Sigmoid colon (tissue), 7 donors: Measurements from ENCODE around the gene ERN2. TPM values are rescaled to one million over a fixed set of nuclear protein-coding genes. Genes with fewer than 3 reads are reported as not detected.

Experiments
- DNase-seq: peaks from one replicate; pipeline ENCODE4 v3.0.0-alpha.2; 2019
- H3K27ac ChIP-seq, 4 donors: fragments of 200-600 bp; sonication (generic); one replicate each; pipeline ENCODE4 v1.5.1; 2016 to 2019; ENCODE audit warnings: mild to moderate bottlenecking in 1 of 4
- H3K27me3 ChIP-seq, 3 donors: fragments of 200-600 bp; sonication (generic); one replicate each; pipeline ENCODE4 v1.5.1; 2019; ENCODE audit warnings: mild to moderate bottlenecking in 1 of 3
- H3K36me3 ChIP-seq, 4 donors: fragments of 200-600 bp; sonication (generic); one replicate each; pipeline ENCODE4 v1.5.1; 2016 to 2019
- H3K4me1 ChIP-seq, 4 donors: fragments of 200-600 bp; sonication (generic); one replicate each; pipeline ENCODE4 v1.5.1; 2017 to 2019
- H3K4me3 ChIP-seq, 4 donors: fragments of 200-600 bp; sonication (generic); one replicate each; pipeline ENCODE4 v1.5.1; 2017 to 2019; ENCODE audit warnings: mild to moderate bottlenecking in 2 of 4, moderate library complexity in 1 of 4
- H3K9me3 ChIP-seq, 4 donors: fragments of 200-600 bp in 3 of 4; sonication (generic) in 3 of 4; one replicate each; pipeline versions ENCODE4 v1.5.1 to v1.6.1; 2013 to 2019
- CTCF ChIP-seq, 4 experiments: fragments of 450-650 bp in 3 of 4; fragments of 200-600 bp in 1 of 4; IDR thresholded peaks; one replicate each; pipeline ENCODE4 v1.5.1; 2016 to 2019; ENCODE audit warnings: antibody characterized with exemption in 4 of 4, mild to moderate bottlenecking in 3 of 4, moderate library complexity in 2 of 4
- EP300 ChIP-seq, 4 donors: sonication (generic); formaldehyde crosslinking; IDR thresholded peaks; one replicate each; pipeline ENCODE4 v1.6.1; 2017; ENCODE audit warnings: antibody characterized with exemption in 4 of 4
- POLR2A ChIP-seq, 2 donors: fragments of 450-650 bp; IDR thresholded peaks; one replicate each; pipeline ENCODE4 v1.6.1; 2016; ENCODE audit warnings: antibody characterized with exemption in 2 of 2, mild to moderate bottlenecking in 2 of 2, moderate library complexity in 2 of 2
- POLR2AphosphoS5 ChIP-seq, 4 donors: sonication (generic); formaldehyde crosslinking; IDR thresholded peaks; one replicate each; pipeline ENCODE4 v1.6.1; 2017; ENCODE audit warnings: antibody characterized with exemption in 4 of 4
- whole genome bisulfite sequencing, 2 donors: extraction: QIAGEN DNeasy Blood & Tissue Kit; methylation state at CpG; one replicate each; pipeline ENCODE4 v1.1.7; 2013; 5-methylcytosine and 5-hydroxymethylcytosine counted together
- intact Hi-C: fragments of 100-400 bp; cut with DNase I; formaldehyde crosslinking; loops from one replicate; pipeline ENCODE4 v1.15.1; 2023
- polyA plus RNA-seq, 3 donors: library from polyadenylated mRNA; stranded (reverse); fragments of 200-250 nt; gene quantifications; one replicate each; pipeline ENCODE4 v1.2.3, GENCODE V29; 2013
- total RNA-seq, 4 donors: library from RNA; depleted of rRNA; stranded (reverse); fragments of >200 nt; gene quantifications; one replicate each; pipeline ENCODE4 v1.1.0, GENCODE V29; 2016
- donor health status: healthy with polysubstance abuse.
- donor health status: Bipolar disorder and iron deficiency.
- donor health status: healthy.

Gene ERN2
- total and polyA plus RNA-seq, 7 donors = 0.36 to 123 (median 19.9) TPM; not detected in 2

DNA sequence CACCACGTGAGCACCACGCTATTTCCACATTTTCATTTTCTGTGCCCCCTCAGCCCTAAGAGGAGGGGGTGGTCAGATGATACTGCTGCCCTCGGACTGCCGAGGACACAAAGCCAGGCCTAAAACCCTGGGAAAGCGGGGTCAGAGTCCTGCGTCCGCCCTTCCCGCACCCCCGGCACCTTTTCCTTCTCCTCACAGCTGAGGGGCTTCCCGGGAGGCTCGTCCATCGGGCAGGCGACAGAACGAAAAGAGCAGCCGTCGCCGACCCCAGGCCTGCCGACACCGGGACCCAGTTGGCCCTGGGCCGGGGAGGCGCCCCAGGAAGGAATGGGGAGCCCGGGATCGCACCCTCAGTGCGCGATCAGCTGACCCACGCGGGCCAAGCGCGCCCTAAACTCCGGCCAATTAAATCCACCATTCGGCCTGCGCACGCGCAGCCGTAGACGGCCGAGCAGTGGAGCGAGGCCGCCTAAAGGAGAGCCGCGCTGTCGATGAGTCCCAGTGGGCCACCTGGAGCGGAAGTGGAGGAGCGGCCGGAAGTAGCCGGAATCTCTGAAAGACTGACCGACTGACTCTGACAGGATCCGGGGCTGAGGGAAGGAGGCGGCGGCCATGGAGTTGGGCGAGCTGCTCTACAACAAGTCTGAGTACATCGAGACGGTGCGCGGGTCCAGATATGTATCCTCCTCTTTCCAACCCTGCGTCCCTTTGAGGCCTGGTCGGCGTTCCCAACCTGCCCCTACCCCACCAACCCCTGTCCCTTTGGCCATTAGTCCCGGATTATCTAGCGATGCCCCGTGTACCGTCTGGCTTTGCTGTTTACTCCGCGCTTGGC, 71.9 kb downstream of the ERN2 start, which contains the start of the genes DCTN5 and PALB2:
Gene DCTN5 (plus strand): TSS at position 536 of the 835 bp plus-strand sequence. CDS start 77 bp downstream, at position 613.
Gene PALB2 (minus strand): TSS at position 380 of the 835 bp plus-strand sequence. CDS start 153 bp downstream, at position 227.
- 0% methylated on average over 64 of the region's 64 CpGs for WGBS, 2 donors
- intact Hi-C loops = loop anchor here (2.0 kb wide), 1 partner anchor 44 kb away; the partner anchor contains the start of gene NDUFAB1
- no peaks in the 10 kb centered on the region for H3K9me3 ChIP-seq
- H3K36me3 ChIP-seq = peaks cover 0 to 55% (median 6%) of the 10 kb centered on the region in 4 donors
- H3K27me3 ChIP-seq = no peaks in the 10 kb centered on the region
- H3K4me3 ChIP-seq = peak within 1 kb of the TSS; percentile 70 to 87 (median 76)
- H3K27ac ChIP-seq = peak within 1 kb of the TSS; percentile 78 to 82 (median 80)
- peaks cover 0 to 28% (median 24%) of the 10 kb centered on the region in 4 donors for H3K4me1 ChIP-seq
- peak; percentile 96 for DNase-seq
- TF ChIP-seq CTCF (IDR thresholded peaks at IDR 0.05) = no peak
- no peak for TF ChIP-seq POLR2A (IDR thresholded peaks at IDR 0.05)
- TF ChIP-seq POLR2AphosphoS5 (IDR thresholded peaks at IDR 0.05) = peak in 3 of 4 donors; percentile 64 to 79 (median 68)

DNA sequence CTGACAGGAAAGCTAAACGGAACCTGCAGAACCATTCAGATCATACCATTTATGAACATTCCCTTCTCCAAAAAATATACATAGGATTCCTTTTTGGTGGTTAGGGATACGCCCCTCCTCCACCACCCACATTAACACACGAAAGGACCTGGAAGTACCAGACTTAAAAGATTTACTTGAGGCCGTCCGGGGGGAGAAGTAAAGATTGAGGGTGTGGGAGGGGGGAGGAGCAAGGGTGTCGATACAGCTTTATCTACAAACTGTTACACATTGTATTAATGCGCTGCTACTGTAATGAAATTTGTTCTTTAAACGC, 72.4 kb downstream of the ERN2 start:
- TF ChIP-seq POLR2A (IDR thresholded peaks at IDR 0.05) (no peak), CTCF (IDR thresholded peaks at IDR 0.05) (no peak), EP300 (IDR thresholded peaks at IDR 0.05) (no peak), POLR2AphosphoS5 (IDR thresholded peaks at IDR 0.05) (no peak)
- Histone ChIP-seq H3K4me3 (peak overlapping the region; percentile 70 to 87 (median 76)), H3K27ac (peak overlapping the region; percentile 78 to 82 (median 80)), H3K4me1 (peaks cover 0 to 28% (median 24%) of the 10 kb centered on the region in 4 donors), H3K36me3 (peaks cover 0 to 55% (median 9%) of the 10 kb centered on the region in 4 donors), H3K27me3 (no peaks in the 10 kb centered on the region), H3K9me3 (no peaks in the 10 kb centered on the region)
- 1 to 2% methylated on average over 8 of the region's 8 CpGs for WGBS, 2 donors
- intact Hi-C loops = loop anchor here (2.0 kb wide), 1 partner anchor 44 kb away; the partner anchor contains the start of gene NDUFAB1
- no peak for DNase-seq

Other genes starting within 250 kb of the ERN2 start
- 10 to 100 TPM; 29.1 to 55.7 (median 34.7) TPM for gene GGA2, start 202.7 kb downstream of the ERN2 start, total RNA-seq
- 10 to 100 TPM; 13.2 to 36.1 (median 15.3) TPM for gene GGA2, start 202.7 kb downstream of the ERN2 start, polyA plus RNA-seq
- 10 to 100 TPM in 2 of 4 donors, 1 to 10 TPM in 2; 7.5 to 18.3 (median 11.2) TPM for gene EARS2, start 155.9 kb downstream of the ERN2 start, total RNA-seq
- gene EARS2, start 155.9 kb downstream of the ERN2 start, polyA plus RNA-seq = 10 to 100 TPM in 1 of 3 donors, 1 to 10 TPM in 2; 6.6 to 19.4 (median 7.9) TPM
- gene UBFD1, start 155.5 kb downstream of the ERN2 start, total RNA-seq = 100 to 1,000 TPM in 1 of 4 donors, 10 to 100 TPM in 3; 45.1 to 101 (median 57.6) TPM
- gene UBFD1, start 155.5 kb downstream of the ERN2 start, polyA plus RNA-seq = 10 to 100 TPM in 1 of 3 donors, 1 to 10 TPM in 2; 8.1 to 16.6 (median 8.4) TPM
- gene NDUFAB1, start 116.9 kb downstream of the ERN2 start, total RNA-seq = 100 to 1,000 TPM; 101 to 179 (median 159) TPM
- 100 to 1,000 TPM; 283 to 398 (median 297) TPM for gene NDUFAB1, start 116.9 kb downstream of the ERN2 start, polyA plus RNA-seq
- gene PALB2, start 71.9 kb downstream of the ERN2 start, total RNA-seq = 10 to 100 TPM in 2 of 4 donors, 1 to 10 TPM in 2; 7.5 to 11.2 (median 9.4) TPM
- gene PALB2, start 71.9 kb downstream of the ERN2 start, polyA plus RNA-seq = 1 to 10 TPM; 7.2 to 8.7 (median 7.4) TPM
- gene DCTN5, start 71.8 kb downstream of the ERN2 start, total RNA-seq = 10 to 100 TPM; 24.1 to 41.4 (median 34.1) TPM
- gene DCTN5, start 71.8 kb downstream of the ERN2 start, polyA plus RNA-seq = 10 to 100 TPM; 13.2 to 31.0 (median 28.4) TPM
- 1 to 10 TPM in 3 of 4 donors, under 1 TPM in 1; 0.82 to 5.2 (median 3.0) TPM for gene PLK1, start 34.3 kb downstream of the ERN2 start, total RNA-seq
- 10 to 100 TPM in 1 of 3 donors, 1 to 10 TPM in 2; 2.4 to 37.0 (median 9.0) TPM for gene PLK1, start 34.3 kb downstream of the ERN2 start, polyA plus RNA-seq
- gene CHP2, start 41.8 kb upstream of the ERN2 start, total RNA-seq = under 1 TPM in 1 of 4 donors, not detected in 3; 0.28 TPM
- 100 to 1,000 TPM in 2 of 3 donors, 10 to 100 TPM in 1; 57.9 to 385 (median 289) TPM for gene CHP2, start 41.8 kb upstream of the ERN2 start, polyA plus RNA-seq
- gene PRKCB, start 122.8 kb upstream of the ERN2 start, total RNA-seq = 10 to 100 TPM; 12.1 to 43.8 (median 23.8) TPM
- 10 to 100 TPM in 1 of 3 donors, 1 to 10 TPM in 2; 3.0 to 21.4 (median 5.8) TPM for gene PRKCB, start 122.8 kb upstream of the ERN2 start, polyA plus RNA-seq